ENCODE results near the gene GABRB1.

GABRB1 gene

DNA sequence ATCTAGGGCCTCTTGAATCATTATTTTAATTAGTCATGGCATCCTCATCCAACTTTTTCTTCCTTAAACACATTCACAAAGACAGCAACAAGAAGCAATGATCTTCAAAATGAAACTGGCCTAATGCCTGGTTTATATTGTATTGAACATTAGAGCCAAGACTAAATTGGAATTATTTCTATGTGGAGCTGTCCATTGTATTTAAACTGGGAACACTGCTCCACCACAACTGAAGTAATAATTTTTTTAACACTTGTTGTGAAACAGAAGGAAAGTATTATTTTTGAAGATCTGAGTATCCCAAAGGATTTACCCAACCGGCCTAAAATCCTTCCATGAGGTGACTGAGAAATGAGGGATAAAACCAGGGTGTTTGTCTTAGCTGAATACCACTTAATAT is 6.9 kb downstream of the GABRB1 start:
- in situ Hi-C loops (cut with HindIII; ENCODE audit: low pct_ligation_motif_present, low pct_unique_long_range_greater_than_20kb, low sequenced_read_pairs) = no loop called here
- DNase-seq = no peak

DNA sequence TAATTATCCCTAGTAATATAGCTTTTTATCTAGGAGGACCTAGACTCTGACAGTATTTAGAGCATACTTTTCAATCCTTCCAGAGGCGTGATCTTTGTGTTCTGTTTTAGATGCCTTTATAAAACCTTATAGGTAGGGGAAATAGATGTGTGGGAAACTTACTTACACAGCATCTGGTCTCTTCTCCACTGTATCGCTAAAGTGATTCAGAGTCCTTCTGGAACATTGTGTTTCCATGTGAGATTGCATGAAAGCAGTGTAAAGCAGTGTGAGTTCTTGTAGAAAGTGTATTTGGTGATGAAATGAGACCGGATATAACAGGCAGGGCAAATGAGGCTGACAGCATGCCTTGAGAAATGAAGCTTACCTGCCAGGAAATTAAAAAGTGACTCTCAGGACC is 9.5 kb downstream of the GABRB1 start:
- in situ Hi-C loops (cut with HindIII; ENCODE audit: low pct_ligation_motif_present, low pct_unique_long_range_greater_than_20kb, low sequenced_read_pairs) = no loop called here
- DNase-seq = no peak

- DNase-seq = no peak
- in situ Hi-C loops (cut with HindIII; ENCODE audit: low pct_ligation_motif_present, low pct_unique_long_range_greater_than_20kb, low sequenced_read_pairs) = no loop called here
Observed at GRCh38 chr4:47043821-47044220, 12.5 kb downstream of the GABRB1 start.

GRCh38 chr4:47045261-47045660 is 13.9 kb downstream of the GABRB1 start:
- in situ Hi-C loops (cut with HindIII; ENCODE audit: low pct_ligation_motif_present, low pct_unique_long_range_greater_than_20kb, low sequenced_read_pairs) = no loop called here
- no peak for DNase-seq

DNA sequence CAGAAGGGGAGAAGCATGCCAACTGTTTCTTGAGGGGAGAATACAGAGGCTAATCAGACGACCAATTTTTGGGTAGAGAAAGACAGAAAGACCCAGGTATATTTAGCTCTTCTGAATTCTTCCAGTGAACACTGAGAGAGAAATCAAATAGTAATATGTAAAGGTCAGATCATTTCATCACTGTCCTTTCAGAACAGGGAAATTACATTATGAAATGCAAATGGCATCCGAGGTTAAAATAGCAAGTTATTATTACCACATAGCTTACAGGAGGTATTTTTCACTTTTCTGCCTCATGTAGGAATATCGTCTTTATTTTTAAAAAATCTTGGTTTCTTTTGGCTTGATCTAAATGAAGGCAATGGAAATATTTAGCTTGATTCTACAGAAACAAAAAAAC is 18.0 kb downstream of the GABRB1 start:
- DNase-seq = no peak
- in situ Hi-C loops (cut with HindIII; ENCODE audit: low pct_ligation_motif_present, low pct_unique_long_range_greater_than_20kb, low sequenced_read_pairs) = no loop called here

DNA sequence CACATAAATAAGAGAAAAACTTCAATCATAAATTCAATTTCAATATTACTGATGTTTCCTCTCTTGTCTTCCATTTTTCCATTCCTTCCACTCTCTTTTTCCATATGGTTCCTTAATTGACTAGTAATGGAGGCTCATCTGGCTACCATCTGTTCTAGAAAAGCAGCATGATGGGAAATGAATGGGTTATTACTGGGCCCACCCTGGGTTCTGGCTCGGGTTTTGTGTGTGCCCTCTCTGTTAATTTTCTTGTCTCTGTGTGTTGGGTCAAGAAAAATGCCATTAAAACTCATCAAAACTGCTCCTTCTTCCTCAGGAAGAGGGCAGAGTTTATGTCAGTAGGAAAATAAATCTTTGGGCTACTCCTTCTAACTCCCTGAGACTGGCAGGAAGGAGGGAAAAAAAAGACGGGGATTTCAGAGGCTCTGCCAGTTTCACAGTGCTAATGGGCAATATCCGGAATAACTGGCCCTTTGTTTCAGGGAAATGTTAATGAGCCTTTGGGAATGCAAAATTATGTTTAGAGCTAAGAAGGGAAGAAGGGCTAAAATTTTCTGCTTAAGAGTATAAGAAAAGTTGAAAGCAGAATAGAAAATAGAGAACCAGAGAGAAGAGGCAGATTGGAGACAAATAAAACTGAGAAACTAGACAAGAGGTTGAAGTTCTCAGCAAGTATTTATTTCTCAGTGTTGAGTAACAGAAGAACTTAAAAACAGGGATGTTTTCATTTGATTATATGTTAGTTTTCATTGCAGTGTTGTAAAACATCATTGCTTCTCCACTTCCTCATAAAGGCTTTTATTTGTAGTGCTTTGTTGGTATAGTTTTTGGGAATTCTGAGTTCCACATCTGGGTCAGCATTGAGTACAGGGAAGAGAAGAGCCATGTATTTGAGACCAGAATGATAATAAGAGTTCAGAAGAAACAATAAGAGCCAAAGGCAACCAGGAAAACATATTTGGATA is 19.7 kb downstream of the GABRB1 start:
- no peak for DNase-seq
- in situ Hi-C loops (cut with HindIII; ENCODE audit: low pct_ligation_motif_present, low pct_unique_long_range_greater_than_20kb, low sequenced_read_pairs) = no loop called here

GRCh38 chr4:47053485-47053884 is 22.1 kb downstream of the GABRB1 start:
- no peak for DNase-seq
- in situ Hi-C loops (cut with HindIII; ENCODE audit: low pct_ligation_motif_present, low pct_unique_long_range_greater_than_20kb, low sequenced_read_pairs) = no loop called here

DNA sequence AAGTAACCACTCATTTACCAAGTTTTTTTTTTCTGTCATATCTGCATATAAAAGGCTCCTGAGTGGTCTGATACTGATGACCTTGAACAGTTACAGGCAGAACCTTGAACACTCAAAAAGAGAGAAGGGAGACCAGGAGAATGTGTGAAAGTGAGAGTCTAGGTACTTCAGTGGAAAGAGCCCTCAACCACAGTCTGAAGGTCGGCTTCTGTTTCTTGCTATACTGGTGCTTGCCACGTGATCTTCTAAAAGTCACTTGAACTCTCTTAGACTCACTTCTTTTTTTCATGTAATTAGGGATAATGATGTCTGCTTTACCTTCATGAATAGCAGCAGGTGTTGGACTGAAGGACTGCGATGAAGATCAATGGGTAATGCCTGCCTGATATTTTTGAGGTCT is 22.8 kb downstream of the GABRB1 start:
- no peak for DNase-seq
- in situ Hi-C loops (cut with HindIII; ENCODE audit: low pct_ligation_motif_present, low pct_unique_long_range_greater_than_20kb, low sequenced_read_pairs) = no loop called here

- no peak for DNase-seq
- in situ Hi-C loops (cut with HindIII; ENCODE audit: low pct_ligation_motif_present, low pct_unique_long_range_greater_than_20kb, low sequenced_read_pairs) = no loop called here
Observed at GRCh38 chr4:47057991-47058390, 26.6 kb downstream of the GABRB1 start.

DNA sequence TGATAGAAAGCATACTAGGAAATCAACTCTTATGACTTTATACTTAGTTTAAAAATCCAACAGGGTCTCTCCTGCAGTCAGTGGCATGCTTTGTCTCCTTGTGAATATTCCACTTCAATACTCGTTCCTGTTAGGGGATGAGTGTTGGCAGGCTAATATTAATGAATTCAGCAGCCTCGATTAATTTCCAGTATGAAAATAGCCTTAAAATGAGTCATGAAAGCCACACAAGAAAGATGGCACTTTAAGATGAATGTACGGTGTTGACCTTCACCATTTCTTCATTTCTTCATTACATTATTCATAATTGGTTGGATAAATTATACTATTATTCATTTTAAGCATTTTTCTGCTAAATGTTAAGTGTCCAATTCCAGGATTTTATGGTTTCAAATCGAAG is 29.2 kb downstream of the GABRB1 start:
- no peak for DNase-seq

DNA sequence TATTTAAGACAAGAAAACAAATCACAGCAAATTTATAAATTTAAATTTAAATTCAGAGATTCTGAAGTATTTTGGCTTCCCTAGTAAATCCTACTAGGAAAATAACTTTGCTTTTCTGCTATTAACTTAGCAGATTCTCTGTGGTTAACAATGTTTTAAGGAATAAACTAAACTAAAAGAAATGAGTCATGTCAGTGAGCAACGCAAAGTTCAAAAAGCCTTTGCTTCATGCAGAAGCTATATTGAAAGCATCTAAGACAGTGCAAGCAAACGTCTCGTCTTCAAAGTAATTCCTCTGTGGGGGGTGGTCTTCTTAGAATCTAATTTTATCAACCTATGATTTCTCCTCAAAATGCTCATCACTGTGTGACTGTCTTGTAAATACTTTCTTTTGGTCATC is 30.1 kb downstream of the GABRB1 start:
- DNase-seq = no peak
- in situ Hi-C loops (cut with HindIII; ENCODE audit: low pct_ligation_motif_present, low pct_unique_long_range_greater_than_20kb, low sequenced_read_pairs) = no loop called here

More for the DNA sequence above, 29.2 kb downstream of the GABRB1 start:
- in situ Hi-C loops (cut with HindIII; ENCODE audit: low pct_ligation_motif_present, low pct_unique_long_range_greater_than_20kb, low sequenced_read_pairs) = no loop called here

DNA sequence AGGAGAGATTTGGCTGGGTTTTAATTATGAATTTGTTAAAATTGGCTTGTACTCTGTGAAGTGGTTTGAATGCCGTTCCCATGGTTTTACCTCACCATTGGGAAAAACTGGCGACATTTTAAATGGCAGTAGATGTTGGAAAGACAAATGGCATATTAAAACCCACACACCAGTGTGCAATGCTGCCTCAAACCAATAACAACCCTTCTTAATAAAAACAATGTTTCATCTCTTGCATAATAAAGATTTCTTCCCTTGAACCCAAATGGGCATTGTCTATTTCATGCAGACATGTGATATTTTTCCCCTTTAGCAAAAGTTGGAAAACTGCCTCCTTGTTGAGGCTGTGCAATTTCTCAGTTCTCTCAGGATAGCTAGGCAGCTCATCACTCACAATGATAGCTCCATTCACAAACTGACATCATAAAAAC is 33.7 kb downstream of the GABRB1 start:
- in situ Hi-C loops (cut with HindIII; ENCODE audit: low pct_ligation_motif_present, low pct_unique_long_range_greater_than_20kb, low sequenced_read_pairs) = no loop called here
- no peak for DNase-seq

DNA sequence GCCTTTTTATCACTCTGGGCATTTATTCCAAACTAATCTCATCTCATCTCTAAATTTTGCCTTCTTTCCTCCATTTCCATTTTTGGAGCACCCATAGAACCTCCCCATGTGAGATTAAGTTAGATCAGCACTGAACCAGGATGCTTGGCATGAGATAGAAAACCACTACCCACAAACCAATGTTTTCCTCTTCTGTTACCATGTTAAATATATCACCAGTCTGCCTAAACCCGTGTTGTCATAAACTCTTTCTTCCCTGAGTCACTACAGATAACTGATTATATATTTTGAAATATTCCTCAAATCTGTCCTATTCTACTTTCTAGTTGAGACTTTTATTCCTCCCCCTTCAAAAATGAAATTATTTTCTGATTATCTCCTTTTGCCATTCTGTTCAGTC is 37.6 kb downstream of the GABRB1 start:
- no peak for DNase-seq
- in situ Hi-C loops (cut with HindIII; ENCODE audit: low pct_ligation_motif_present, low pct_unique_long_range_greater_than_20kb, low sequenced_read_pairs) = no loop called here

- DNase-seq = no peak
- in situ Hi-C loops (cut with HindIII; ENCODE audit: low pct_ligation_motif_present, low pct_unique_long_range_greater_than_20kb, low sequenced_read_pairs) = no loop called here
Observed at GRCh38 chr4:47071901-47072341, 40.6 kb downstream of the GABRB1 start.

- no peak for DNase-seq
- in situ Hi-C loops (cut with HindIII; ENCODE audit: low pct_ligation_motif_present, low pct_unique_long_range_greater_than_20kb, low sequenced_read_pairs) = no loop called here
Observed at GRCh38 chr4:47073647-47074046, 42.3 kb downstream of the GABRB1 start.

GRCh38 chr4:47074816-47075215 is 43.4 kb downstream of the GABRB1 start:
- DNase-seq = no peak
- in situ Hi-C loops (cut with HindIII; ENCODE audit: low pct_ligation_motif_present, low pct_unique_long_range_greater_than_20kb, low sequenced_read_pairs) = no loop called here

DNA sequence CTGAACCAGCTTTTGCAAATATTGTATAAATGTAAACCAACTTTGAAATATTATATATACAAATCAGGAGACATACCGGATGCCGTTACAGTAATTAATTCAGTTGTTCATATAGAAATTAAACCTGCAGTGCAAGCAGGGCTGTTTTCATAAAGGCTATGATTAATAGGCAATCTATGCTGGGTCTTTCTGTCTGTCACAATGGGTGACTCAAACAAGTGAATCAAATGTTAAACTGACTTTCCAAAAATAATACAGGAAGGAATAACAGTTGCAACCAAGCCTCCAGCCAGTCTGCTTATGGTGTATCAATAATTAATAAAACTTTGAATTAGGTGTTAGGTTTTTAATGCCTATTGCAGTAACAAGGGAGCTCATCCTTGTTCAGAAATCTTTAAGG is 43.9 kb downstream of the GABRB1 start:
- in situ Hi-C loops (cut with HindIII; ENCODE audit: low pct_ligation_motif_present, low pct_unique_long_range_greater_than_20kb, low sequenced_read_pairs) = no loop called here
- no peak for DNase-seq

DNA sequence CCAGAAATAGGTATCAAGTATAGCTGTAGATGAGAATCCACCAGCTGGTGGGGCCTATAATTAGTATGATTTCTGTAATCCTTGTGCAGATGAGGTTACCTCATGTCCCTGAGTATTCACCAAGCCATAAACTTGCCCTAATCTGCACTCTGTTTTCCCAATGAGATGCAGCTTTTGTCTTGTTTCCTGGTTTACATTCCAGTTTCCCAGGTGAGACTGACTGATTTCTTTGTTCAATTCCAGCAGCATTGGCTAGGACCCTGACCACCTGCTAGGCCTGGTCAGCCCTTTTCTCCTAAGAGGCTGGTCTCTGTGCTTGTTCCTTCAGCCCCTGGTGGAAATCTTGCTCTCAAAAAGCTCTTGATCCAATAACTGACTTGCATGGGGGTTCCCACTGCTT is 44.6 kb downstream of the GABRB1 start:
- in situ Hi-C loops (cut with HindIII; ENCODE audit: low pct_ligation_motif_present, low pct_unique_long_range_greater_than_20kb, low sequenced_read_pairs) = no loop called here
- no peak for DNase-seq

DNA sequence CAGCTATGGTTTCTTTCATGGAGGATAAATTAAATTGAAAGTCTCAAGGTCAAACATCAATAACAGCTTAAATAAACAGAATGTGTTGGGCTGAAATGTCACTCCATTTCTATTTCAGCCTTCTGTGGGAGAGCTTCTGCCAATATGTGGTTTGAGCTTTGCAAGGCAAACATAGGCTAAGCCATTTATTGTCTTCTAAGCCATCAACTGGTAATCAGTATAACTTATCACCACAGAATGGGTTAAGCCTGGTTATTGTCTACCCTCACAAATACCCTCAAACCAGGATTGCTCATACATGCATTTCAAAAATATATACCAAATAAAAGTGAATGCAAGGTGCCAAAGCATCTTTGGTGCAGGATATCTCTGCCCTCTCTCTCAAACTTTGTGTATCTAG is 52.7 kb downstream of the GABRB1 start:
- in situ Hi-C loops (cut with HindIII; ENCODE audit: low pct_ligation_motif_present, low pct_unique_long_range_greater_than_20kb, low sequenced_read_pairs) = no loop called here

DNA sequence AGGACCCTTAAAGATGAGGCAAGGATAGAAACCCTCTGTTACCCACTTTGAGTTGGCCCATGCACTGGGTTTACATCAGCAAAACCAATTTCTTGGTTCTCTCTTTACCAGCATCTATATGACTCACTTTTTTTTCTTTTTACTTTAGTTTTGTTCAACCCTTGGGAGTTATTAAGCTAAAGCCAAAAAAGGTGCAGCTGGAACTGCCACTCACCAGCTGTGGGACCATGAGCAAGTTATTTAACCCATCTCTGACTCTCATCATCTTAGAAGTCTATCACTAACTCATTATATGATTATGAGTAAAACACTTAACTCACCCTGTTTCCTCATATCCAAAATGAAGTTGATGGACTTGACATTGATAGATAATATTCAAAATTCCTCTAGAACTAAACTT is 53.4 kb downstream of the GABRB1 start:
- no peak for DNase-seq
- in situ Hi-C loops (cut with HindIII; ENCODE audit: low pct_ligation_motif_present, low pct_unique_long_range_greater_than_20kb, low sequenced_read_pairs) = no loop called here

More for the DNA sequence above, 52.7 kb downstream of the GABRB1 start:
- DNase-seq = no peak

Data from ACHN (cell line).